Transverse colon (tissue), 1 donor: Measurements from ENCODE around the gene PRSS12.

Source experiments
- EP300 ChIP-seq: sonication (generic); formaldehyde crosslinking; IDR thresholded peaks from one replicate; pipeline ENCODE4 v1.6.1; 2017; ENCODE audit warnings: antibody characterized with exemption, low read depth
- POLR2A ChIP-seq: fragments of 450-650 bp; IDR thresholded peaks from one replicate; pipeline ENCODE4 v1.6.1; 2016; ENCODE audit warnings: antibody characterized with exemption, mild to moderate bottlenecking, moderate library complexity

GRCh38 chr4:118237531-118237930, 115.3 kb downstream of the PRSS12 start:
- TF ChIP-seq EP300 (no peak), POLR2A (no peak)
